HCT116 (cell line): Measurements from ENCODE around the gene TNFRSF21. TPM values are rescaled to one million over a fixed set of nuclear protein-coding genes. Genes with fewer than 3 reads are reported as not detected.

ENCODE experiments used
- ATAC-seq: fragments of 200-7000 bp; cut with Tn5 transposase; 2 replicates; pipeline ENCODE4 v1.9.1; 2020; ENCODE audit warnings: mild to moderate bottlenecking, moderate library complexity
- BruUV-seq: library from RNA; stranded (reverse); fragments of 400-500 nt; replicated peaks from 2 replicates; lab custom pipeline; 2021; lab: Mats Ljungman, UMichigan
- CTCF ChIA-PET: fragments of 300-600 bp; sonication (Branson Sonifier 250); formaldehyde crosslinking; loops from one replicate; lab custom pipeline; 2021; ENCODE audit warnings: antibody characterized with exemption; lab: Charles Lee
- POLR2A ChIA-PET: fragments of 300-600, 350-600 bp; sonication (Branson Sonifier 250); formaldehyde crosslinking; loops from one replicate; lab custom pipeline; 2021; ENCODE audit warnings: antibody characterized with exemption; lab: Charles Lee
- RAD21 ChIA-PET, 2 experiments: fragments of 300-600 bp; sonication (Branson Sonifier 250); formaldehyde crosslinking; loops; one replicate each; lab custom pipeline; 2023; ENCODE audit warnings: low total read pairs in 2 of 2; ENCODE audit not compliant: uncharacterized antibody in 2 of 2, unreplicated experiment in 2 of 2, low non-redundant PET in 1 of 2; lab: Charles Lee
- DNase-seq: peaks from one replicate; pipeline ENCODE4 v3.0.0-alpha.2; 2010; ENCODE audit warnings: low read depth, low spot score
- H2AFZ ChIP-seq: fragments of 200-600 bp; shearing (Covaris generic), sonication (generic); 2 replicates; pipeline ENCODE4 v1.6.1; 2017; ENCODE audit warnings: low read depth, mixed run types, mixed read lengths, antibody characterized with exemption, low read length; ENCODE audit not compliant: poor library complexity, severe bottlenecking
- H3K27ac ChIP-seq: 2 replicates; pipeline ENCODE4 v1.5.1; 2012; ENCODE audit warnings: low read depth, low read length
- H3K27me3 ChIP-seq: fragments of 200-600 bp; sonication (generic); 2 replicates; pipeline ENCODE4 v1.6.1; 2016; ENCODE audit warnings: mixed run types, low read length, mixed read lengths; ENCODE audit not compliant: insufficient read depth
- H3K36me3 ChIP-seq, 2 experiments: fragments of 200-500 bp in 1 of 2; fragments of 200-600 bp in 1 of 2; sonication (Bioruptor generic) in 1 of 2; sonication (generic) in 1 of 2; 2 replicates each; pipeline versions ENCODE4 v1.5.1 to v1.6.1; 2014 to 2016; ENCODE audit warnings: low read length in 2 of 2, inconsistent platforms in 1 of 2, mixed read lengths in 1 of 2, mixed run types in 1 of 2; ENCODE audit not compliant: insufficient read depth in 2 of 2, control insufficient read depth in 1 of 2
- H3K4me1 ChIP-seq, 2 experiments: fragments of 200-600 bp in 1 of 2; sonication (generic) in 1 of 2; 2 replicates each; pipeline versions ENCODE4 v1.5.1 to v1.6.1; 2012 to 2017; ENCODE audit warnings: low read length in 2 of 2, inconsistent platforms in 1 of 2, mild to moderate bottlenecking in 1 of 2, mixed read lengths in 1 of 2, mixed run types in 1 of 2, moderate library complexity in 1 of 2; ENCODE audit not compliant: insufficient read depth in 2 of 2, control insufficient read depth in 1 of 2
- H3K4me2 ChIP-seq: fragments of 200-600 bp; sonication (generic); 2 replicates; pipeline ENCODE4 v1.6.1; 2017; ENCODE audit warnings: mixed run types, low read length, mixed read lengths
- H3K4me3 ChIP-seq, 2 experiments: fragments of 200-600 bp in 1 of 2; sonication (generic) in 1 of 2; replicated peaks in 1 of 2; 2 replicates each; pipeline ENCODE4 v1.5.1; 2011 to 2016; ENCODE audit warnings: low read length in 2 of 2, control low read depth in 1 of 2, low read depth in 1 of 2, mild to moderate bottlenecking in 1 of 2, mixed read lengths in 1 of 2, mixed run types in 1 of 2
- H3K79me2 ChIP-seq: fragments of 200-600 bp; sonication (generic); 2 replicates; pipeline ENCODE4 v1.6.1; 2017; ENCODE audit warnings: mild to moderate bottlenecking, mixed run types, low read length, moderate library complexity, mixed read lengths; ENCODE audit not compliant: insufficient read depth
- H3K9ac ChIP-seq: fragments of 200-600 bp; sonication (generic); 2 replicates; pipeline ENCODE4 v1.6.1; 2016; ENCODE audit warnings: low read length, mixed read lengths
- H3K9me2 ChIP-seq: fragments of 200-600 bp; sonication (generic), shearing (Covaris generic); 2 replicates; pipeline ENCODE4 v1.6.1; 2017; ENCODE audit warnings: mixed run types, mild to moderate bottlenecking, moderate library complexity; ENCODE audit not compliant: insufficient read depth
- H3K9me3 ChIP-seq, 2 experiments: fragments of 200-500 bp in 1 of 2; fragments of 200-600 bp in 1 of 2; sonication (Bioruptor generic) in 1 of 2; sonication (generic) in 1 of 2; 2 replicates each; pipeline ENCODE4 v1.6.1; 2014 to 2017; ENCODE audit warnings: low read length in 2 of 2, mixed read lengths in 2 of 2, inconsistent platforms in 1 of 2, low read depth in 1 of 2, mild to moderate bottlenecking in 1 of 2, mixed run types in 1 of 2, moderate library complexity in 1 of 2; ENCODE audit not compliant: control insufficient read depth in 1 of 2, insufficient read depth in 1 of 2
- H4K20me1 ChIP-seq: fragments of 200-600 bp; sonication (generic), shearing (Covaris generic); 2 replicates; pipeline ENCODE4 v1.6.1; 2017; ENCODE audit warnings: mixed run types, mild to moderate bottlenecking, moderate library complexity; ENCODE audit not compliant: insufficient read depth
- ATF3 ChIP-seq: IDR thresholded peaks from 2 replicates; pipeline ENCODE4 v1.6.1; 2012
- CBX3 ChIP-seq: IDR thresholded peaks from 2 replicates; pipeline ENCODE4 v1.6.1; 2012; ENCODE audit warnings: low read depth
- CEBPB ChIP-seq: IDR thresholded peaks from 2 replicates; pipeline ENCODE4 v1.6.1; 2012; ENCODE audit warnings: low read depth
- EGR1 ChIP-seq: IDR thresholded peaks from 2 replicates; pipeline ENCODE4 v1.6.1; 2012; ENCODE audit warnings: low read depth
- EZH2phosphoT487 ChIP-seq: fragments of 200-600 bp; IDR thresholded peaks from 2 replicates; pipeline ENCODE4 v1.6.1; 2018; ENCODE audit warnings: antibody characterized with exemption, borderline replicate concordance
- FOSL1 ChIP-seq: IDR thresholded peaks from 2 replicates; pipeline ENCODE4 v1.6.1; 2012; ENCODE audit warnings: low read depth
- JUND ChIP-seq: IDR thresholded peaks from 2 replicates; pipeline ENCODE4 v1.6.1; 2012
- MAX ChIP-seq: IDR thresholded peaks from 2 replicates; pipeline ENCODE4 v1.6.1; 2012
- POLR2A ChIP-seq: IDR thresholded peaks from 2 replicates; pipeline ENCODE4 v1.7.0; 2011; ENCODE audit warnings: borderline replicate concordance; ENCODE audit not compliant: insufficient read depth, insufficient read length; ENCODE audit errors: extremely low read depth
- POLR2AphosphoS5 ChIP-seq: IDR thresholded peaks from 2 replicates; pipeline ENCODE4 v1.6.1; 2011; ENCODE audit warnings: mild to moderate bottlenecking, low read depth, low read length, moderate library complexity
- RAD21 ChIP-seq: IDR thresholded peaks from 2 replicates; pipeline ENCODE4 v1.6.1; 2012; ENCODE audit warnings: low read depth, mild to moderate bottlenecking
- REST ChIP-seq: IDR thresholded peaks from 2 replicates; pipeline ENCODE4 v1.6.1; 2012; ENCODE audit warnings: low read depth
- SP1 ChIP-seq: IDR thresholded peaks from 2 replicates; pipeline ENCODE4 v1.6.1; 2012; ENCODE audit warnings: low read depth
- SRF ChIP-seq: IDR thresholded peaks from 2 replicates; pipeline ENCODE4 v1.6.1; 2012; ENCODE audit warnings: low read depth
- TCF7L2 ChIP-seq: IDR thresholded peaks from 2 replicates; pipeline ENCODE4 v1.7.0; 2011; ENCODE audit warnings: borderline replicate concordance, inconsistent platforms; ENCODE audit not compliant: insufficient read depth, insufficient read length; ENCODE audit errors: extremely low read depth
- YY1 ChIP-seq: IDR thresholded peaks from 2 replicates; pipeline ENCODE4 v1.6.1; 2011; ENCODE audit warnings: low read length, low read depth, moderate library complexity, mild to moderate bottlenecking; ENCODE audit not compliant: insufficient replicate concordance; ENCODE audit errors: extremely low read depth
- ZBTB33 ChIP-seq: IDR thresholded peaks from 2 replicates; pipeline ENCODE4 v1.6.1; 2011; ENCODE audit warnings: mild to moderate bottlenecking, low read length, moderate library complexity; ENCODE audit not compliant: insufficient replicate concordance; ENCODE audit errors: extremely low read depth
- ZFX ChIP-seq: fragments of 450-650 bp; IDR thresholded peaks from 2 replicates; pipeline ENCODE4 v1.6.1; 2017
- ZNF274 ChIP-seq: fragments of 200-500 bp; sonication (Bioruptor generic); IDR thresholded peaks from 2 replicates; pipeline ENCODE4 v1.6.1; 2014; ENCODE audit warnings: mild to moderate bottlenecking, low read depth, low read length, inconsistent platforms
- intact Hi-C: fragments of 100-400 bp; cut with micrococcal nuclease; formaldehyde crosslinking; loops from 2 replicates; pipeline ENCODE4 v1.10.0; 2022
- total RNA-seq: library from RNA; stranded (reverse); gene quantifications from one replicate; pipeline ENCODE4 v1.2.1, GENCODE V29; 2021; ENCODE audit not compliant: unreplicated experiment

The TNFRSF21 gene
- total RNA-seq, 1 experiment from 2014 or later, result 48.3 TPM

- H2AFZ ChIP-seq, result no peak overlapping the region
- ChIA-PET POLR2A (interaction anchor here (0.6 kb wide), 1 partner anchor 160 kb away, joined by 3 read pairs; the partner anchor contains the start of gene ADGRF1), RAD21 (no interaction called here), CTCF (no interaction called here)
- H3K4me2 ChIP-seq, result no peak overlapping the region
- no peaks in the 10 kb centered on the region for H3K36me3 ChIP-seq
- TF ChIP-seq ZNF274 (no peak), ZBTB33 (no peak), SRF (no peak), EGR1 (no peak), POLR2AphosphoS5 (no peak), MAX (no peak), CEBPB (no peak), RAD21 (no peak), TCF7L2 (no peak), POLR2A (no peak), EZH2phosphoT487 (no peak), ATF3 (no peak), ZFX (no peak), FOSL1 (no peak), REST (no peak), CBX3 (no peak), SP1 (no peak), YY1 (no peak), JUND (no peak)
- no peaks in the 10 kb centered on the region for H4K20me1 ChIP-seq
- H3K27ac ChIP-seq, result no peak overlapping the region
- H3K9me3 ChIP-seq, result no peaks in the 10 kb centered on the region
- no peaks in the 10 kb centered on the region for H3K9me2 ChIP-seq
- H3K9ac ChIP-seq, result no peak overlapping the region
- DNase-seq, result no peak
- BruUV-seq, result no TSS peak
- intact Hi-C loops, result no loop called here
- no peak overlapping the region for H3K4me3 ChIP-seq
- no peaks in the 10 kb centered on the region for H3K79me2 ChIP-seq
- no peaks in the 10 kb centered on the region for H3K27me3 ChIP-seq
- no peak for ATAC-seq
- H3K4me1 ChIP-seq, result no peaks in the 10 kb centered on the region
These were observed 107.0 kb downstream of the TNFRSF21 start for GRCh38 chr6:47202644-47203205.
